ENCODE measurements around the gene KCTD12.
A peak's percentile ranks its signal among the peaks of the same experiment; 100 is the strongest.

Gene KCTD12

GRCh38 chr13:76886005-76886291 lies 257 bp downstream of the KCTD12 start:
- DNase-seq: no peak

GRCh38 chr13:76885203-76886004 lies 801 bp downstream of the KCTD12 start:
- DNase-seq: peak; percentile 36 to 43 (median 41)

- no peak for DNase-seq
Observed at GRCh38 chr13:76884907-76885202, 1.4 kb downstream of the KCTD12 start.

GRCh38 chr13:76884186-76884906 lies 1.9 kb downstream of the KCTD12 start:
- DNase-seq: no peak

GRCh38 chr13:76883236-76883635 lies 3.0 kb downstream of the KCTD12 start:
- no peak for DNase-seq

GRCh38 chr13:76882431-76882830 lies 3.8 kb downstream of the KCTD12 start:
- no peak for DNase-seq

- DNase-seq: no peak
Observed at GRCh38 chr13:76879883-76880270, 6.3 kb downstream of the KCTD12 start.

- peak in 3 of 4 experiments; percentile 7 to 21 (median 17) for DNase-seq
Observed at GRCh38 chr13:76879203-76879882, 6.9 kb downstream of the KCTD12 start.

GRCh38 chr13:76878043-76878442 lies 8.2 kb downstream of the KCTD12 start:
- no peak for DNase-seq

- no peak for DNase-seq
Observed at GRCh38 chr13:76875271-76875815, 10.9 kb downstream of the KCTD12 start.

GRCh38 chr13:76874479-76874878 lies 11.7 kb downstream of the KCTD12 start:
- DNase-seq: no peak

- no peak for DNase-seq
Observed at GRCh38 chr13:76873445-76873844, 12.8 kb downstream of the KCTD12 start.

GRCh38 chr13:76872675-76873074 lies 13.5 kb downstream of the KCTD12 start:
- no peak for DNase-seq

- DNase-seq: no peak
Observed at GRCh38 chr13:76871432-76871831, 14.8 kb downstream of the KCTD12 start.

- no peak for DNase-seq
Observed at GRCh38 chr13:76868371-76868770, 17.8 kb downstream of the KCTD12 start.

- DNase-seq: no peak
Observed at GRCh38 chr13:76865996-76866503, 20.2 kb downstream of the KCTD12 start.

- DNase-seq: no peak
Observed at GRCh38 chr13:76865109-76865508, 21.1 kb downstream of the KCTD12 start.

GRCh38 chr13:76864259-76864658 lies 21.9 kb downstream of the KCTD12 start:
- no peak for DNase-seq

GRCh38 chr13:76863022-76863421 lies 23.2 kb downstream of the KCTD12 start:
- no peak for DNase-seq

- no peak for DNase-seq
Observed at GRCh38 chr13:76861859-76862258, 24.3 kb downstream of the KCTD12 start.

- no peak for DNase-seq
Observed at GRCh38 chr13:76860706-76861105, 25.5 kb downstream of the KCTD12 start.

GRCh38 chr13:76854894-76855293 lies 31.3 kb downstream of the KCTD12 start:
- DNase-seq: no peak

GRCh38 chr13:76853921-76854608 lies 32.1 kb downstream of the KCTD12 start:
- no peak for DNase-seq
